GM21737 (cell line): ENCODE results near the gene MICB.
"Not testable (repeated sequence)": the region's sequence is repeated elsewhere in the genome, so short reads cannot be mapped to it uniquely, and the experiment has no call there.

Experiments
- ATAC-seq: cut with Tn5 transposase; IDR thresholded peaks from one replicate; pipeline ENCODE4 v1.9.1; 2021; ENCODE audit warnings: mild to moderate bottlenecking, moderate library complexity; ENCODE audit not compliant: unreplicated experiment

Gene MICB

DNA sequence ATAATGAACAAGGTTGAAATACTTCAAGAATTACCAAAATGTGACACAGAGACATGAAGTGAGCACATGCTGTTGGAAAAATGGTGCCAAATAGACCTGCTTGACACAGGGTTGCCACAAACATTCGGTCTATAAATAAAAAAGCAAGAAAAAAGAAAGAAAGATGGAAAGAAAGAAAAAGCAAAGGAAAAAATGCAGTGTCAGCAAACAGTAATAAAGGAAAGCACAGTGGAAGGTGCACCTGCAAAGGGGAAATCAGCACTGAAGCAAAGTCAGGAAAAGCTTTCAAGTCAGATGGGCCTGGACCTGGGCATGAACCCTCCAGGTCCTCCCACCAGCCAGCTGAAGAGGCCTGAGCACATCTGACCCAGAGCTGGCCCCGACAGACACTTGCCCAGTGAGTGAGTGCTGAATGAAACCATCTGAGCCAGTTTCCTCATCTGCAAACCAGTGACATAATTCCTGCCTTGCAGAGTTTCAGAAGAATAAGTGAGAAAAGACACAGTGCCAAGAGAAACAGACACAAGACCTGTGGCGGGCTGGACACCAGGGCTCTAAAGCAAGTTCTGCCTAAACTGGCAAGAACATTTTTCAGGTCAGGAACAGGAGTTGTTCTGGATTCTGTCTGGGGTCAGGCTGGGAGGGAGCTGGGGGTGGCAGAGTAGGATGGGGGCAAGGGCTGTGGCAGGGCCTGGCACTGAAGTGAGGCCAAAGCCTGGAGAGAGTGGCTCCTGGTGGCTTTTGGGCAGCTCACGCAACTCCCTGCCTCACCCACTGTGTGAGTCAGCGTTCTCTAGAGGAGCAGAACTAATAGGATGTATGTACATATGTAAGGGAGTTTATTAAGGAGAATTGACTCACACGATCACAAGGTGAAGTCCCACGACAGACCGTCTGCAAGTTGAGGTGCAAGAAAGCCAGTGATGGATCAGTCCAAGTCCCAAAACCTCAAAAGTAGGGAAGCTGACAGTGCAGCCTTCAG lies 23.9 kb upstream of the MICB start:
- ATAC-seq = no peak

DNA sequence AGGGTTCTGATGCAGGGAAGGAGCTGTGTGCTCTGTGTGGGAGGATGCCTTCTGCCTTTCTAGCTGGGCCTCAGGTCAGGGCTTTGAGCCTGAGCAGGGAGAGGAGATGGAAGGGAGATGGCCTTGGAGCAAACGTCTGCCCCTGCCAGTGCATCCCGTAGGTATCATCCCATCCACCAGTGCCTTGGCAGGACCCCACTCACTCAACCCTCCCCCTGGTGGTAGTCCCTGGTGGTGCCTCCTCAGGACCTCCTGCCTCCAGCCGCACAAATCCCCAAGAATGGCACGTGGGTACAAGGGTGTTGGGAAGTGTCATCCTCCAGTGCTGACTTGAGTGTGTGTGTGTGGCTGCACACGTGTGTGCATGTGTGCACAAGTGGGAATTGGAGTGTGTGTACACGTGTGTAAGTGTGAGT lies 23.1 kb upstream of the MICB start:
- no peak for ATAC-seq

DNA sequence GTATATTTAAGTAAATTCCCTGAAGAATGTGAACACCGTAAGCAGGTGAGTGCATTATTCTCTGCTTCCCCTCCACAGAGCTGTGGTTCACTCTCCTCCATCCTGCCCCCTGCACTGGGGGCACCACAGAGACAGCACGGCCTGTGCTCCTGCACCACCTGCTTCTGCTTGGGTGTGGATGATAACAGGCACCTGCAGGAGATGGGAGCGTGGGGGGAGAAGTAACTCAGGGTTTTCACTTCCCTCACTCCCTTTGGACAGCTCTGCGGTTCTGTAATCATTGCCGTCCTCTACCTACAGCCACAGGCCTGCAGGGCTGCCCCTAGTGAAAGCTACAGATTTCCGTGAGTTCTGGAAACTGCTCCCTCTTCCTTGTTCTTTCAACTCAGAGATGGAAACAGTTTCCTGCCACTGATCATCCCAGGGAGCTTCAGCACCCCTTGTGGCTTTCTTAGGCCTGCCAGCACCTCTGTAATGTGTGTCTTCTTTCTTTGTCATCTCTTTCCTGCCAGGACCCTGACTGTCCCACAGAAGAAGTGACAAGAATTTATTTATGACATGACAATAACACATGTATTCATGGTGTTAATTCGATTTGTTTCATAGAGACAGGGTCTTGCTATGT lies 21.3 kb upstream of the MICB start:
- no peak for ATAC-seq

DNA sequence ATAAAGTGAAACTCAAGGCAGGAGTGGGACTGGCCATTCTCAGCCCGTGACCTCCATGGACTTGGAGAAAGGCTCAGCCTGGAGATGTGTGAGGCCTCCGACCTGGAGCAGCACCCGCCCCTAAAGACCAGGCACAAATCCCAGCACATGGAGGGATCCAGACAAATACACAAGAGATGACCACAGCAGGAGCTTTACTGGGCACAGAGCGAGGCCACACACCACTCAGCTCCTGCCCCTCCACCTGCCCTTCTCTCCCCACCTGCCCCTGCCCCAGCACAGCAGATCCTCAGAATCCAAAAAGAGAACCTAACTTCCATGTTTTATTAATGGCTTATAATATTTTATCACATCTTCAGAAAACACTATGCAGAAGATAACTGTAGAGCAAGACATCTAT lies 20.4 kb upstream of the MICB start:
- no peak for ATAC-seq

DNA sequence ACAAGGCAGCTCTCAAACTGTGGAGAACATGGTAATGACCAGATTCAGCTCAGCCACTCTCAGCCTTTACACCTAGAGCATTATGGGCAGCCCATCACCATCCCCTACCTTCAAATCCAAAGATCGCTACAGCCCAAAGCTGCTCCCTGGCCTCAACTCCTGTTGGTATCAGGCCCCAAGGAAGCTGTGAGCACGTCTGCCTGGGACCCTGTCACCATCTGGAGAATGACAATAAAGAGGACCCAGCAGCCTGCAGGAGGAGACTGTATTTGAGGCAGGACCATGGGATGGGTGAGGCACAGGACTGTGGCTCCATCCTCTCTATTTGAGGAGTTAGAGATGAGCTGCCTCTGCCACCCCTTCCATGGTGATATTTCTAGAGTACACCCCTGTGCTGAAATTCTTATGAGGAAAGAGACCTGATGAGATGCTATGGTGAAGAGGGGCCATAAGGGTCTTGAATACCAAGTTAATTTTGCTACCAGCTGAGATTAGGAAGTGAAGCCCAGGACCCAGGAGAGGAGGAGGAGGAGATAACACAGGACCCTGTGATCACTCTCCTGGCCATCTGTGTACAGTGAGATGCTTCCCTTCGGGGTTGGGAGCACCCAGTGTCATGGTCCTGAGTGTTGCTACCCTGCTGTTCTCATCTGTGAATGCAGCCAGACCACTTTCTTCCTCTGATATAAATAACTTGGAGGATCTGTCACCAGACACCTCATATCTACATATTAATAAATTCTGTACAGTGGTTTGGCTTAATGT lies 19.6 kb upstream of the MICB start:
- no peak for ATAC-seq

DNA sequence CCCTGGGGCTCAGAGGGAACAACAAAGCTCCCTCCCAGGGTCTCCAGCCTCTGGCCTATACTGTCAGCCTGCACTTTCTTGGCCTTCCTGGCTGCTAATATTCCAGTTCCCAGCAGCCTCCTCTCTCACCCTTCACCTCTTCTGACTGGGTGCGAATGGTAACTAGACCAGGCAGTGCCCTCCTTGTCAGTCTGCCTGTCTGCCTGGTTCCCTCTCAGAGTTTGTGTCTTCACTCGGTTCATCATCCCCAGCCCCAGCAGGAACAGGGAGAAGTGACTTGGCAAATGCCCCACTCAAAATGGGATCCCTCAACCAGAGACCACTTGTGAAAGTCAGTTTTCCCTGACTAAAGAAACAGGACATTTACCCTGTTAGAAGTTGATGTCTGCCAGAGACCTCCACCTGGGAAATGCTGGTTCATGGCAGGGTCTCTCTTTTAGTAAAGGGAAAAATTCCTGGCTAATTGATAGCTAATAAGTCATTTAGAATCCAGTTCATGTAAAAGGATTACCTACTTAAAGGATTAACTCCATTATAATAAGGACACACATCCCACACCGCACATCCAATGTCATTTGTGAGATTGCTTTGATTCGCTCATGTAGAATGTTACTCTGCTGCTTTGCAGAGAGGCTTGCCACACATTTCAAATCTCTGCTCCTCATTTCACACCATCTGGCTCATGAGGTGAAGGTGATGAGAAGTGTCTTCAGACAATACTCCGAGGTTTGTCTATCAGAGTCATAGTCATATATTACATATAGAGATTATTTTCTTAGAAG lies 18.6 kb upstream of the MICB start:
- no peak for ATAC-seq

DNA sequence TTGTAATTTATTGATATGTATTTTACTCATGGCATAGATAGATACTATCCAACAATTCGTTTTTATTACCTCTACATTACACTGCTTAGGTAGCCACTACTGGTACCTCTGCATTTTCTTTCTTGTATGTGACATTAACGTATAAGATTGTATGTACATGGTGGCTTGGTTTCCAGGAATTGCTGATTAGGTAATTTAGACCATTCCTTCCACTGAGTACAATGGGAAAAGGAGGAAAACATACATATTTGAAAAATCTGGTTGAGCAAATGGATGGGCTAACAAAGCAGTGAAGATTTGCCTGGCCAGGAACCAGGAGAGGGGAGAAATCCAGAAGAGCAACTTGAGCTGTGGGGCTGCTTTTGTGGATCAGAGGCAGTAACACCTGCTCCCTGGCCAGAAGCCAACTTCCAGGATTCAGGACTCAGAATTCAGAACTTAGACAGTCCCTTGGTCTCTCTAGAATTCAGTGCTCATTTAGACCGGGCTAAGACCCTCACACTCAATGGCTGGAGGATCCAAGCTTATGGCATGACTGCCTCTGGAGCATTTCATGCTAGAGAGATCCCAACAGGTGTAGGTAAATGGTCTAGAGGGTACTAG lies 17.9 kb upstream of the MICB start:
- no peak for ATAC-seq

DNA sequence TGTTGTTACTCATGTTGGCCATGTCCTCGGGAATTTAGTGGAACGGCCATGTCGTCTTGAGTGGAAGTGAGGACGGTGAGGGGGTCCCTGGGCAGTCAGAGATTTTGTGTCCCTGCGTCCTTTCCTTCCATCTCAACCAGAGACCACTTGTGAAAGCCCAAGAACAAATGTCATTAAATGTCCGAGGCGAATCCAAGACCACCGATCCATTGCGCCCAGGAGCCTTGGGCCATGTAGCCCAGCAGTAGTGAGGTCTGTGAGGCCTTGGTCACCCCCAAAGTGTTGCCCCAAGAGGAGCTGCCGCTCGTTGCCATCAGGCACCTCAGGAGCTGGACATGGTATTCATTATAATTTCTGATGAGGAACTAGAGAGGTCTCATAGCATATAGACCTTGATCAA lies 17.4 kb upstream of the MICB start:
- ATAC-seq = no peak

DNA sequence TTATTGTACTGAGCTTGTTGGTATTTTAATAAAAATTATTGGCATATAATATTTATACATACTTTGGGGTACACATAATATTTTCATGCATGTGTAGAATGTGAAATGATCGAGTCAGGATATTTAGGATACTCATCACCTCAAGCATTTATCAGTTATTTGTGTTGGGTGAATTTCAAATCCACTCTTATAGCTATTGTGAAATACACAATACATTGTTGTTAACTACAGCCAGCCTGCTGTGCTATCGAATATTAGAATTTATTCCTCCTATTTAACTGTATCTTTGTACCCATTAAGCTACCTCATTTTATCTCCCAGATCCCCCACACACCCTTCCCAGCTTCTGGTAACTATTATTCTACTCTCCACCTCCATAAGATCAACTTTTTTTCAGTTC lies 14.6 kb upstream of the MICB start:
- no peak for ATAC-seq

DNA sequence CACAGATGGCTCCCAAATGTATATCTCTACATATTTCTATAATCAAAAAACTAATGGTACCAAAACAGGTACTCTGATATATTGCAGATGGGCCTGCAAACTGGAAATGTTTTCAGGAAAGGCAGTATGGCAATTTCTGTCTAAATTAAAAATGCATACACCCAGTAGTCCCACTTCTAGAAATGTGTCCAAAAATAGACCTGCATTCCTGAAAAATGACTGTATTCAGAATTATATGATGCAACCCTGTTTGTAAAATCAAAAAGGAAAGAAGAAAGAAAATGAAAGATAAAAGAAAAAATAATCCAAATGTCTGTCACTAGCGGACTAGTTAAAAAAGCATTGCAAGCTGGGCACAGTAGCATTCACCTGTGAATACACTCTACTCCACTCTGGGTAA lies 12.9 kb upstream of the MICB start:
- ATAC-seq = no peak

DNA sequence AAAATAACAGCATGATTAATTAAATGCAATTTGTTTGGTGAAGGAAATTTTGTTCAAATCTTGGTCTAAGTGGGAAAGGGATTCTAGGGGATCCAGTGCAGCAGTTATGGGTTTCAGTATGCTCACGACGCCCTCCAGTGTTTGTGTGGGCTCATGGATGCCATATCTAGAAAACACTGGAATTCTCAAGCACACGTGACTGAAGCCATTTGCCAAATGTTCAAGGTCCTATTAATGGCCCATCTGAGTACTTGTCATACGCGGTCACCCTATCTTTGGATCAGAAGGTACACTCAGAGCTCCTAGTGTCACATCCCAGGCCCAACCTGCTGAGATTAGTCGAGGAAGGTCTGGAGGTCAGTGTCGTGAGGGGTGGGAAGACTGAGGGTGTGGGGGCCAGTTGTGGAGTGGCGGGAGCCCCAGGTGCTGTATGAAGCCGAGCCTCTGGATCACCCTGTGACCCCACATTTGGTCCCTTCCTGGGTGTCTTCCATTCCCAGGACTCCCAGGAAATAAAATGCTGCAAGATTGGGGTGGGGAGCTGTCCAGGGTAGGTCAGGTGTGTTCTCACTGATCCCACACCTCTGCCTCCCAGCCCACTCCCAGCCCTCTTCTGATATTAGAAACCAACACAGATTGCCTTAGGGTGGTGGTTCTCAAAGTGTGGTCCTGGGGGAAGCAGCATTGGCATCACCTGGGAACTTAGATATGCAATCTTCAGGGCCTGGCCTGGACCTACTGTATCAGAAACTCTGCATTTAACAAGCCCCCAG lies 11.7 kb upstream of the MICB start:
- ATAC-seq = not testable (repeated sequence)

DNA sequence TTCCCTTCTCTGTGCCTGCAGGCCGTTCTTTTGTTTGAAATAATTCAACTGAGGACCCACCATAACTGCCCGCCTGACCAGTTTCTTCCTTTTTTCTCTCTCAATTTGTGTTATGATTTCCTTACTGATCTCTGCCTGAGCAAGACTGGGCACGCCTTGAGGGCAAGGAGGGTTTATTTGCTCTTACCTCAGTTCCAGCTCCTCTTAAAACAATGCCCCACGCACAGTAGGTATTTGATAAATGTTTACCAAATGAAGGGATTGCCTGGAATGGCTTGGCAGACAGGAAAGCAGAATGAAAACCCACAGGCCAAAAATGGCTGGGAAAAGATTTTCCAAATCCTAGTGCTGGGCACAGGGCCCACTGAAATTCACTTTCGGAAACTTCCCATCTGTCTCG lies 10.3 kb upstream of the MICB start:
- ATAC-seq = not testable (repeated sequence)

DNA sequence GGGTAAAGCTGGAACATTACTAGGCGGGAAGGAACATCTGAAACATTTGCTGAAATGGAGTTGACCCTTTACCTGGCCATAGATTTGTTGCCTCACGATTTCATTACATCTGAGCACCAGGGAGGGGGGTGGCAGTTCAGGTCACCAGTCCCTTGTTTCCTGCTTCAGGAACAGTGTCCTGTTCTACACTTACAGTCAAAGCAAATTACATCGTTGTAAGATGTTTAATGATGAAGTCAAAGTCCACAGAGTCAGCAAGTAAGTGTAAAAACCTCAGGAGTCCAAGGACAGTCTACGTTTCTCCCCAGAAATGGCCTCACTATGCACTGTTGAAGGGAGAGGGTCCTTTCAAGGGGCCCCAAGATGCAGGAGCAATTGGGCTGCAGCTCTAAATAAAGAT lies 8.9 kb upstream of the MICB start:
- no peak for ATAC-seq

DNA sequence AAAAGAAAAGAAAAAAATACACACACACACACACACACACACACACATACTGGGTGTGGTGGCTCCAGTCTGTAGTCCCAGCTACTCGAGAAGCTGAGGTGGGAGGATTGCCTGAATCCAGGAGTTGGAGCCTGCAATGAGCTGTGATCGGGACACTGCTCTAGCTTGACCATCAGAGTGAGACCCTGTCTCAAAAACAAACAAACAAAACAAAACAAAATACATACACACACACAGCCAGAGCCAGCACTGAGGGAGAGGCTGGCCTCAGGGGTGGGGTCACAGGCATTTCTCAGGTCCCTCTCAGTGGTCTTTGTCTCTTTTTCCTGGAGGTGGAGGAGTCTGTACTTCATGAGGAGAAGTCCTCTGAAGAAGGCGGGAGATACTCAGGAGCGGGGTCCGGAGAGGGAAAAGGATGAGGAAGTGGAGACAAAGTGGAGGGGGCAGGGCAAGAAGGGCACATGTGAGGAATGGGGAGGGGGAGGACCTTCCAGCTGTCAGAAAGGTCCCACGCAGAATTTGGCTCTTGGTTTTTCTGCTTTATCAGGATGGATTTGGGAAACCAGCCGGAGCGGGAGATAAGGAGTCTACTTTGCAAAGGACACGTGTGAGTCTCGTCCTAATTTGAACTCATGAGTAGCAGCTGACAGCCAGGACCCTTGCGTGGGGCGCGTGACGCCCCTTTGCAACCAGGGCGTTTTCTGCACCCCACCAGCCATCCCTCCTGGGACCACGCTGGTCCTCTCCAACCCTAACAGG lies 7.7 kb upstream of the MICB start:
- no peak for ATAC-seq

DNA sequence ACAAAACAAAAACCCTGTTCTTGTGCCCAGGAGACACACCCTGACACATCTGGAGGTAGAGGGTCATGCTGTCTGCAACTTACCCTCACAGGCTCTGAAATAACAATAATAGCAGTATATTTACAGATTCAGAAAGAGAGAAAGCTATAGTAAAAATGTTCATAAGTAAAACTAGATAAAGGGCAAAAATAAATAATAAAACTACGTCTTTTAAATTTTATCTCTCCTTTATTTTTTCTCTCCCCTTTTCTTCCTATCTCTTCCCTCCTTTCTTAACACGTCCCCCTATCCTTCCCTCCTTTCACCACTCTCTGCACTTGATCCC lies 4.4 kb upstream of the MICB start:
- not testable (repeated sequence) for ATAC-seq

DNA sequence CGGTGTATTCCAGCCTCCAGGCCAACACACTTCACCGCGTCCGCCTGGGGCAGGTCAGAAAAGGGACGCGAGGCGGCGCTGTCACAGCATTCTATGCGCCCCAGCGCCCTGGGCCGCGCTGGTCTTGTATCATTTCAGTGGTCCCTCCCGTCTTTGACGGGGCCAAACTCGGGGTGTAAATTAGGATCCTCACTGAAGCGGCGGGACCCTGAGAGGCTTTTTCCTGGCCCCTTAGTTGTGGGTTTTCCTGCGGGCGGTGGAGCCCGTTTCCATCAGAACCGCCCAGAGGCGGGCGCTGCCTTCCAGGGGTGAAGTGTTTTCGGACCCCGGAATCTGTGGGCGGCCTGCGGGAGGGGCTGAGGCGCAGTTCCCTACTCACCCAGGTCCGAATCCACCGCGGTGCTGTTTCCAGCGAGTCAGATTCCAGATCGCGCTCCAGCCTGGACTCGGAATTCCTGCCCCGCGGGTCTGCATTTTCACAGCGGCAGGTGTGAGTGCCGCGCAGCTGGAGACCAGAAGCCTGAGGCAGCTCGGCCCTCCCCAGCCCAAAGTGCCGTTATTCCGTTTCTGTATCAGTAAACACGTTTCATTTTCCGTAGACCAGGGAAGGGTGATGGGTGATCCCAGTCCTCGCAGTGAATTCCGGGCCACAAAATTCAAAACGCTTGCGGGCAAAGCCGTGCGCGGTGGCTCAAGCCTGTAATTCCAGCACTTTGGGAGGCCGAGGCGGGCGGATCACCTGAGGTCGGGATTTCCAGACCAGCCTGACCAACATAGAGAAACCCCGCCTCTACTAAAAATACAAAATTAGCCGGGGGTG lies 3.9 kb upstream of the MICB start:
- peak; percentile 40 for ATAC-seq

DNA sequence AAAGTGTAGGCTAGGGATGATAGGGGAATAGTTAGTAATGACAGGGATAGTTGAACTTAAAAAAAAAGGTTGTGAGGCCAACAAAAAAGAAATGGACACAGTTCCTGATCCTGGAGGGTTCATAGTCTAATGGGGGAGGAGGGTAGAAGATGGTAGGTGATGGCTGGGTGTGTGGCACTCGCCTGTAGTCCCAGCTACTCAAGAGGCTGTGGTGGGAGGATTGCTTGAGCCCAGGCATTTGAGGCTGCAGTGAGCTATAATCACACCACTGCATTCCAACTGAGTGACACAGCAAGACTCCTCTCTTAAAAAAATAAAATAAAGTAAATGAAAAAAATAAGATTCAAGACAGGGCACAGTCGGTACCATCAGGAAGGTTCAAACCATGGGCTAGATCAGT lies 2.4 kb upstream of the MICB start:
- ATAC-seq = no peak

DNA sequence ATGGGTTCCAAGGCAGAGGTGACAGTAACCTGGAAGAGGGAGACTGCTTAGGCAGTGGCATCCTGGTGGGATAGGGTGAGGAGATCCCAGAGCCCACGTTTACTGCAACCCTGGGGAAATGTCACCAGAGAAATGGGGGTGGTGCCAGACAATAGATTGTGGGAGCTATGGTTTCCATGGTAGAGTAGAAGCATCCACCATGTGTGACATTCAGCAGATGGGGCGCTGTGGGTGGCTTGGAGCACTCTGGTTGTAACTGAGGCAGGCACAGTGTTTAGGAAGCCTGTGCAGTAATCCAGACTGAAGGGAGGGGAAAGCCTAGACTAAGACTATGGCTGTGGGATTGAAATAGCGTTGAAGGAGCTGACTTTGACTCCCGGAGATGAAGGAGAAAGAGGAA lies 1.1 kb upstream of the MICB start:
- not testable (repeated sequence) for ATAC-seq
